ENCODE measurements around the gene TNFRSF9. TPM values are rescaled to one million over a fixed set of nuclear protein-coding genes. Genes with fewer than 3 reads are reported as not detected.
A peak's percentile ranks its signal among the peaks of the same experiment; 100 is the strongest.

TNFRSF9 gene
- total and polyA plus RNA-seq, 2 of the 8 experiments (the other 6 are each of a cell fraction or from before 2014, with no cell fraction given), result not detected

GRCh38 chr1:7961216-7962013 is 20.8 kb upstream of the TNFRSF9 start, which contains the start of gene PARK7:
Gene PARK7 (plus strand): TSS chr1:7961711. CDS start chr1:7962786, 1,075 bp downstream.
- ChIA-PET POLR2A (ENCODE audit: partially characterized antibody) (interaction anchor here (0.6 to 2.0 kb wide), 9 partner anchors 14 to 54 kb away, joined by 3 to 7 read pairs (median 4); no protein-coding TSS in a partner anchor), CTCF (ENCODE audit: partially characterized antibody) (interaction anchor here (0.7 to 6.6 kb wide), 3 partner anchors 14 to 56 kb away, joined by 3 to 38 read pairs (median 3); partner anchors contain the start of gene TNFRSF9)
- peak within 1 kb of the TSS; percentile 85 for H4K5ac ChIP-seq (ENCODE audit: insufficient read length, low read depth, low read length)
- H3K4ac ChIP-seq (replicated peaks; ENCODE audit: insufficient read length, low read depth, low read length), result peak within 1 kb of the TSS; percentile 91
- peak within 1 kb of the TSS in 3 of 4 experiments; percentile 73 to 82 (median 77); a peak in 6 of 7 replicates for H3K9ac ChIP-seq (replicated peaks in 1 of 4; ENCODE audit: extremely low read depth in 1 of 4, low read depth in 3 of 4, low read length in 3 of 4)
- DNase-seq (ENCODE audit: low read depth in 1 of 2, low spot score in 2 of 2) (peak; percentile 96 to 99), FAIRE-seq (no peak)
- H2AK5ac ChIP-seq (ENCODE audit: low read depth, low read length), result no peak within 1 kb of the TSS
- peak within 1 kb of the TSS; percentile 95; the same call in 1 of the 2 replicates for H4K8ac ChIP-seq (ENCODE audit: extremely low read depth, insufficient read depth, low read length)
- no peak within 1 kb of the TSS for H3K14ac ChIP-seq (ENCODE audit: insufficient read length)
- no peak within 1 kb of the TSS; the same call in 1 of the 2 replicates for H2AFZ ChIP-seq (ENCODE audit: low read length)
- H2BK5ac ChIP-seq (ENCODE audit: low read depth, low read length), result peak within 1 kb of the TSS; percentile 75; the same call in 1 of the 2 replicates
- no peaks in the 10 kb centered on the region for H3K23me2 ChIP-seq (ENCODE audit: low read depth, low read length)
- H3K79me1 ChIP-seq (ENCODE audit: low read depth, low read length), result peaks cover 2% of the 10 kb centered on the region; the same call in 1 of the 2 replicates
- no peak within 1 kb of the TSS for H2BK20ac ChIP-seq (ENCODE audit: low read length)
- peak within 1 kb of the TSS; percentile 82 to 92 (median 86) for H3K4me3 ChIP-seq (ENCODE audit: extremely low read depth in 1 of 4, insufficient read depth in 2 of 4, low read depth in 3 of 4, low read length in 4 of 4)
- no peak within 1 kb of the TSS for H2BK15ac ChIP-seq (ENCODE audit: low read length)
- no peak within 1 kb of the TSS for H2BK120ac ChIP-seq (replicated peaks; ENCODE audit: low read depth, low read length)
- H3K79me2 ChIP-seq (ENCODE audit: control insufficient read depth in 1 of 2, insufficient read depth in 2 of 2, low read length in 2 of 2), result peaks cover 0 to 40% of the 10 kb centered on the region in 2 experiments; a peak in 2 of 4 replicates
- H3K18ac ChIP-seq (ENCODE audit: extremely low read depth, low read length), result peak within 1 kb of the TSS; percentile 79
- H4K91ac ChIP-seq (replicated peaks; ENCODE audit: insufficient read length, low read length), result peak within 1 kb of the TSS; percentile 89
- H3K4me1 ChIP-seq (replicated peaks in 1 of 4; ENCODE audit: control insufficient read depth in 3 of 4, insufficient read depth in 4 of 4, low read length in 3 of 4), result peaks cover 0 to 2% (median 0%) of the 10 kb centered on the region in 4 experiments; a peak in 1 of 7 replicates
- no peak within 1 kb of the TSS for H3K23ac ChIP-seq (ENCODE audit: insufficient read length)
- H3K27ac ChIP-seq (ENCODE audit: low read depth, low read length), result peak within 1 kb of the TSS; percentile 69; the same call in 1 of the 2 replicates
- no peaks in the 10 kb centered on the region for H4K20me1 ChIP-seq (replicated peaks in 1 of 2; ENCODE audit: control insufficient read depth in 1 of 2, insufficient read depth in 2 of 2, low read length in 2 of 2)
- no peak within 1 kb of the TSS for H2BK12ac ChIP-seq (ENCODE audit: low read depth, low read length)
- peaks cover 11 to 27% (median 23%) of the 10 kb centered on the region in 4 experiments for H3K36me3 ChIP-seq (ENCODE audit: control insufficient read depth in 2 of 4, insufficient read depth in 4 of 4, low read length in 3 of 4)
- no peaks in the 10 kb centered on the region for H3K27me3 ChIP-seq (replicated peaks in 1 of 4; ENCODE audit: control insufficient read depth in 3 of 4, extremely low read depth in 1 of 4, insufficient read depth in 3 of 4, low read length in 3 of 4)
- peak within 1 kb of the TSS; percentile 87 for H3K56ac ChIP-seq (replicated peaks; ENCODE audit: insufficient read length, low read depth, low read length)
- WGBS, 2 experiments (ENCODE audit: extremely low coverage in 1 of 2, insufficient coverage in 1 of 2, insufficient read length in 1 of 2, insufficient replicate concordance in 2 of 2, low coverage in 1 of 2, low lambda C conversion rate in 2 of 2, missing lambda C conversion rate in 1 of 2), result 1% methylated on average over 78 of the region's 81 CpGs; no CpG with 5 or more reads in 1 of the 2 experiments
- H3K4me2 ChIP-seq (ENCODE audit: insufficient read depth in 1 of 2, low read depth in 2 of 2, low read length in 2 of 2), result peak within 1 kb of the TSS; percentile 49 to 61
- no peaks in the 10 kb centered on the region for H3K9me3 ChIP-seq (ENCODE audit: insufficient read depth in 2 of 2, low read depth in 1 of 2, low read length in 1 of 2)
- TF ChIP-seq KDM4A (IDR thresholded peaks at IDR 0.05; ENCODE audit: low read depth, low read length, severe bottlenecking), result peak; percentile 77
- peak; percentile 99 for TF ChIP-seq JUND (IDR thresholded peaks at IDR 0.05; ENCODE audit: low read length)
- no peak for TF ChIP-seq JUN (IDR thresholded peaks at IDR 0.05; ENCODE audit: low read depth, low read length)

Data from H1 (cell line).